Lower leg skin (tissue), 4 donors: ENCODE results near the gene GLRX3. TPM values are rescaled to one million over a fixed set of nuclear protein-coding genes. Genes with fewer than 3 reads are reported as not detected.
A peak's percentile ranks its signal among the peaks of the same experiment; 100 is the strongest.

Experiments used
- DNase-seq, 2 donors: peaks; one replicate each; pipeline ENCODE4 v3.0.0-alpha.2; 2019; ENCODE audit warnings: low spot score in 2 of 2
- H3K4me3 ChIP-seq: fragments of 200-600 bp; sonication (generic); 2 replicates; pipeline ENCODE4 v1.5.1; 2017; ENCODE audit warnings: mild to moderate bottlenecking, low read depth; ENCODE audit not compliant: poor library complexity, severe bottlenecking
- CTCF ChIP-seq, 3 donors: fragments of 450-650 bp; IDR thresholded peaks; one replicate each; pipeline ENCODE4 v1.5.1; 2016; ENCODE audit warnings: antibody characterized with exemption in 3 of 3, mild to moderate bottlenecking in 3 of 3, moderate library complexity in 2 of 3
- POLR2A ChIP-seq, 2 donors: fragments of 450-650 bp; IDR thresholded peaks; one replicate each; pipeline ENCODE4 v1.6.1; 2016 to 2017; ENCODE audit warnings: antibody characterized with exemption in 2 of 2, mild to moderate bottlenecking in 1 of 2, moderate library complexity in 1 of 2
- WGBS, 2 donors: methylation state at CpG; one replicate each; pipeline ENCODE4 v1.1.5; 2018; 5-methylcytosine and 5-hydroxymethylcytosine counted together
- intact Hi-C: fragments of 100-400 bp; cut with DNase I; formaldehyde crosslinking; loops from one replicate; pipeline ENCODE4 v1.15.0; 2023; ENCODE audit warnings: low total_unique reads
- total RNA-seq, 4 donors: library from RNA; depleted of rRNA; stranded (reverse); fragments of >200 nt; gene quantifications; one replicate each; pipeline ENCODE4 v1.1.0, GENCODE V29; 2016

Gene GLRX3
- total RNA-seq, 4 donors from 2014 or later: 31.5 to 60.7 (median 42.6) TPM

- H3K4me3 ChIP-seq: no peak overlapping the region
- no peak for DNase-seq
- intact Hi-C loops: no loop called here
- 50 to 63% methylated on average over 13 of the region's 13 CpGs for WGBS, 2 donors
- TF ChIP-seq POLR2A (IDR thresholded peaks at IDR 0.05) (no peak), CTCF (IDR thresholded peaks at IDR 0.05) (no peak)
Observed at GRCh38 chr10:130121486-130122079, 14.6 kb upstream of the GLRX3 start.

- intact Hi-C loops: no loop called here
Observed at GRCh38 chr10:130127364-130128061, 8.7 kb upstream of the GLRX3 start.

GRCh38 chr10:130128062-130128781, 8.0 kb upstream of the GLRX3 start:
- H3K4me3 ChIP-seq: no peak overlapping the region
- TF ChIP-seq CTCF (IDR thresholded peaks at IDR 0.05) (no peak), POLR2A (IDR thresholded peaks at IDR 0.05) (no peak)
- intact Hi-C loops: no loop called here
- no peak for DNase-seq
- 26 to 30% methylated on average over 3 of the region's 3 CpGs for WGBS, 2 donors

More at GRCh38 chr10:130127364-130128061, 8.7 kb upstream of the GLRX3 start:
- peak in 1 of 2 donors; percentile 27 for DNase-seq
- no peak overlapping the region for H3K4me3 ChIP-seq
- WGBS, 2 donors: 5 to 10% methylated on average over 10 of the region's 10 CpGs
- TF ChIP-seq POLR2A (IDR thresholded peaks at IDR 0.05): no peak
- TF ChIP-seq CTCF (IDR thresholded peaks at IDR 0.05): no peak

- TF ChIP-seq CTCF (IDR thresholded peaks at IDR 0.05) (no peak), POLR2A (IDR thresholded peaks at IDR 0.05) (no peak)
- intact Hi-C loops: no loop called here
- H3K4me3 ChIP-seq: no peak overlapping the region
- 31 to 43% methylated on average over 21 to 23 of the region's 27 CpGs for WGBS, 2 donors
- no peak for DNase-seq
Observed at GRCh38 chr10:130128922-130129321, 7.3 kb upstream of the GLRX3 start.

- no peak for TF ChIP-seq CTCF (IDR thresholded peaks at IDR 0.05)
- no peak for TF ChIP-seq POLR2A (IDR thresholded peaks at IDR 0.05)
- intact Hi-C loops: no loop called here
- peak overlapping the region; percentile 83 for H3K4me3 ChIP-seq
- no peak for DNase-seq
- 14 to 50% methylated on average over 1 to 14 of the region's 17 CpGs for WGBS, 2 donors
Observed at GRCh38 chr10:130135676-130136225, 440 bp upstream of the GLRX3 start.
